ENCODE results near the gene GPR153. TPM values are rescaled to one million over a fixed set of nuclear protein-coding genes. Genes with fewer than 3 reads are reported as not detected.

The GPR153 gene
- polyA plus RNA-seq, 3 donors: 0.04 to 0.69 TPM; not detected in 1

GRCh38 chr1:6295910-6296309 is 35.0 kb upstream of the GPR153 start:
- no peak overlapping the region for H3K4me2 ChIP-seq (replicated peaks; ENCODE audit: extremely low read depth, low read length, poor library complexity, severe bottlenecking)
- H3K4me3 ChIP-seq (replicated peaks in 1 of 3; ENCODE audit: low read depth in 2 of 3, low read length in 3 of 3): no peak overlapping the region
- H3K36me3 ChIP-seq (replicated peaks in 1 of 2; ENCODE audit: control insufficient read depth in 1 of 2, insufficient read depth in 2 of 2, low read length in 2 of 2): peaks cover 0 to 4% of the 10 kb centered on the region in 2 donors
- Mint-ChIP-seq H3K27ac (no peak overlapping the region), H3K4me3 (no peak overlapping the region), H3K9me3 (no peaks in the 10 kb centered on the region), H3K4me1 (no peaks in the 10 kb centered on the region), H3K27me3 (ENCODE audit: low read depth in 3 of 3) (peaks cover 0 to 3% (median 1%) of the 10 kb centered on the region in 3 donors), H3K36me3 (peaks cover 10 to 14% of the 10 kb centered on the region in 2 donors)
- H4K20me1 ChIP-seq (ENCODE audit: insufficient read depth, low read length): no peaks in the 10 kb centered on the region
- H3K79me2 ChIP-seq (ENCODE audit: insufficient read depth, low read length): no peaks in the 10 kb centered on the region
- H3K4me1 ChIP-seq (ENCODE audit: control insufficient read depth in 1 of 2, insufficient read depth in 2 of 2, low read length in 2 of 2): no peaks in the 10 kb centered on the region
- intact Hi-C loops (cut with micrococcal nuclease): no loop called here
- no peaks in the 10 kb centered on the region for H3K9me3 ChIP-seq (replicated peaks in 1 of 2; ENCODE audit: control insufficient read depth in 1 of 2, insufficient read depth in 1 of 2, low read length in 2 of 2)
- no peak overlapping the region for H3K27ac ChIP-seq (ENCODE audit: low read depth in 1 of 2, low read length in 2 of 2)
- 83% methylated on average over 1 of the region's 6 CpGs for WGBS (ENCODE audit: insufficient coverage)
- TF ChIP-seq CTCF (IDR thresholded peaks at IDR 0.05): no peak
- no peak overlapping the region for H3K9ac ChIP-seq (ENCODE audit: insufficient read depth, low read length, poor library complexity, severe bottlenecking)
- no peaks in the 10 kb centered on the region for H3K27me3 ChIP-seq (ENCODE audit: control insufficient read depth in 2 of 2, insufficient read depth in 2 of 2, low read length in 2 of 2)
- H2AFZ ChIP-seq (ENCODE audit: insufficient read depth, low read depth, low read length, poor library complexity, severe bottlenecking): no peak overlapping the region
- no peak for DNase-seq

GRCh38 chr1:6294890-6295556 is 34.1 kb upstream of the GPR153 start:
- no peaks in the 10 kb centered on the region for H3K9me3 Mint-ChIP-seq
- peaks cover 10 to 14% of the 10 kb centered on the region in 2 donors for H3K36me3 Mint-ChIP-seq
- Histone ChIP-seq H3K4me3 (replicated peaks in 1 of 3; ENCODE audit: low read depth in 2 of 3, low read length in 3 of 3) (no peak overlapping the region), H3K36me3 (replicated peaks in 1 of 2; ENCODE audit: control insufficient read depth in 1 of 2, insufficient read depth in 2 of 2, low read length in 2 of 2) (peaks cover 0 to 4% of the 10 kb centered on the region in 2 donors), H3K4me2 (replicated peaks; ENCODE audit: extremely low read depth, low read length, poor library complexity, severe bottlenecking) (no peak overlapping the region), H3K4me1 (ENCODE audit: control insufficient read depth in 1 of 2, insufficient read depth in 2 of 2, low read length in 2 of 2) (no peaks in the 10 kb centered on the region), H3K27me3 (ENCODE audit: control insufficient read depth in 2 of 2, insufficient read depth in 2 of 2, low read length in 2 of 2) (no peaks in the 10 kb centered on the region), H3K79me2 (ENCODE audit: insufficient read depth, low read length) (no peaks in the 10 kb centered on the region), H3K27ac (ENCODE audit: low read depth in 1 of 2, low read length in 2 of 2) (no peak overlapping the region), H3K9me3 (replicated peaks in 1 of 2; ENCODE audit: control insufficient read depth in 1 of 2, insufficient read depth in 1 of 2, low read length in 2 of 2) (no peaks in the 10 kb centered on the region), H2AFZ (ENCODE audit: insufficient read depth, low read depth, low read length, poor library complexity, severe bottlenecking) (no peak overlapping the region), H4K20me1 (ENCODE audit: insufficient read depth, low read length) (no peaks in the 10 kb centered on the region), H3K9ac (ENCODE audit: insufficient read depth, low read length, poor library complexity, severe bottlenecking) (no peak overlapping the region)
- H3K4me3 Mint-ChIP-seq: no peak overlapping the region
- H3K27me3 Mint-ChIP-seq (ENCODE audit: low read depth in 3 of 3): peaks cover 0 to 3% (median 1%) of the 10 kb centered on the region in 3 donors
- no peaks in the 10 kb centered on the region for H3K4me1 Mint-ChIP-seq
- intact Hi-C loops (cut with micrococcal nuclease): no loop called here
- TF ChIP-seq CTCF (IDR thresholded peaks at IDR 0.05): no peak
- no peak for DNase-seq
- no peak overlapping the region for H3K27ac Mint-ChIP-seq
- 91% methylated on average over 11 of the region's 23 CpGs for WGBS (ENCODE audit: insufficient coverage)

All from CD14-positive monocyte (primary cell).